NOMO-1 (cell line): ENCODE data around the gene PRKCE.

Source experiments
- DNase-seq, 2 experiments: peaks; one replicate each; lab custom pipeline; 2025; ENCODE audit not compliant: unreplicated experiment in 2 of 2; lab: John Stamatoyannopoulos, UW

The PRKCE gene

DNA sequence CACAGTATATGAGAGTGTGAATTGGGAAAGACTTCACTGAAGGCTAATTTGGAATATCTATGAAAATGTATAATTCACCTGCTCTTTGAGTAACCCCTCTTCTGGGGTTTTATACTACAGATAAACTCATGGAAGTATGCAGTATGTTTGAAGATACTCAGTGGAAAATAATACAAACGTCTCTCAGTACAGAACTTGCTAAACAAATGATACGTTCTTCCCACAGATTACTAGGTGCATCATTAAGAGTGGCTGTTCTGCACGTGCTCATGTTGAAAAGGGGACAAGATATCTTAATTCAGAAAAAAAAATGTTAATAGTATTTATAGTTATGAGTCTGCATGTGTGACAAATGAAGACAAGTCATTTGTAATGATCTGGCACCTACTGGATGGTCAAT is 575.5 kb downstream of the PRKCE start:
- DNase-seq = no peak

DNA sequence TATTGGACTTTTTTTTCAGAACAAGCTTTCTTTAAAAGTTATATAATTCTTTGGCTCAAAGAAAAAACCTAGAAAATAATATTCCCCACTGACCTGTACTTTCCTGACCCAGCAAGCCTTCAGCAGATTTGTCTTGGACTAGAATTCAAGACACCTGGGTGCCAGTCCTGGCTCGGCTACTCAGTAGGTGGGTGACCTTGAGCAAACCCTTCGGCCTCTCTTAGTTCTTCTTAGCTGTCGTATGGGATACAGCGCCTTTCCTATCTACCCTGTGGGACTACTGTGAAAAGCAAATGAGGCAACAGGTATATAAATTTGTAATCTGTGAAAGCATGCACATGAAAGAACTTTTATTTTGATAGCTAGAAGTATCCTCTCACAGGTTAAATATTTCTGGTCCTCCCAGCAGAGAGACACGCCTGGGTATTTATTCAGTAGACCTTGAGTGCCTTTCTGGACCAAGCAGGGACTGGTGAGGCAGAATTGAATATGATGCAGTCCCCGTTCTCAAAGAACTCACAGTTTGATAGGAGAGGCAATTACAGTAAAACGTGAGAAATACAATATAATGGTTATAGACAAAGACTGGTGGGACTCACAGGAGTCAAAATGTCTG is 576.3 kb downstream of the PRKCE start:
- DNase-seq = no peak

DNA sequence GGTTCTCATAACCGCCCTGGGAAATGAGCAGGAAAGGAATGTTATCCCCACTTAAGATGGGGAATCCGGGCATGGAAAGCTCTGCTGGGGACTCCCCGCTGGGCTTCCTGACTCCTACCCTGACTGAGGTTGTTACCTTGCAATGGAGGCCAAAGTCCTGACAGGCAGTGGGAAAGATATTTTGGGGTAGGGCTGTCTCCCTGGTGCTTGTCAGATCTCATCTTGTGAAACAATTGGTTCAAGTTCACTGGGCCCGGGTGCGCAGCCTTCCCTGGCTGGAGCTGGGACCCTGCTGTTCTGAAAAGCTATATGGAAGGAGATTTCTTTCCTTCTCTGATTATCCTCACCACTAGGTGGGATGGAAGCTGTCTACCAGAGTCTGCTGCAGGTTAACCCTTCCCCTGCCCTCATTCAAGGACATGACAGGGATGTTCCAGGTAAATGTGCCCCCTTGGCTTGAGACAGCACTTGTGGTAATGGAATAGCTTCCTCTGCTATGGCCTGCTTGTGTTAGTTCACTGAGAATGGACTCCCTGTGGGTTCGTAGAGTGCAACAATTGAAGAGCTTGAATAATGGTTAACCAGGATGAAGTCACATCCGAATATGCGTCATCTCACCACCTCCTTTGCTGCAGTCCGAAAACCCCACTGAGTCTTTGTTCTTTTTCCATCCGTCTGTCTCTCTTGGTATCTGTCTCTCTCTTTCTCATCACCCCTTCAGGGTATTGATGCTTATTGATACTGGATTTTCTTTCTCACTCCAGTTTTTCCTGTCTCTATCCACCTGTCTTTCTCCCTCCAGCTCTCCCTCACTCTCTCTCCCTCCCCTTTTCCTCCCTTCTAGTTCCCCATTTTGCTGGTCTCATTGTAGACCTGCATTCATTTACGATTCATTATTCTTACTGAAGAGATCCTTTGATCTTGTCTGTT is 577.9 kb downstream of the PRKCE start:
- DNase-seq = peak in 1 of 2 experiments; percentile 77

DNA sequence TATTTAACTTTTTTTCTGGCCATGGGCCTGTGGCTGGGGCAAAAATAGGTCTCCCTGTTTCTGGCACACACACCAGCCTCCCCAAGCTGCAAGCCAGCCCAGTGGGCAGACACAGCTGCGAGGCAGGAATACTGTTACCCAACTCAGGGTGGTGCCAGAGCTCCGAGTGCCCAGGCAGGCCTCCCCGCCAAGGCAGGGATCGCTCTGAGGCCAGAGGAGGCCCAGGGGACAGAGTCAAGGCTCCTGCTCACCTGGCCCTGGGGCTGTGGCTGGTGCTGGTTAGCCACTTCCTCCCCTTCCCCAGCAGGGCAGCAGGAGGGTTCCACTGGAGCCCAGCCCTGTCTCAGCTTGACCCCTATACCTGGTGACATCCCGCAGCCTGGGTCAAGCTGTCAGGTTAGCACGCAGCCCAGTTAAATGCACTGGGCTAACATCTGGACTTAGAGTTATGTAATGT is 578.7 kb downstream of the PRKCE start:
- peak; percentile 30 to 45 for DNase-seq

DNA sequence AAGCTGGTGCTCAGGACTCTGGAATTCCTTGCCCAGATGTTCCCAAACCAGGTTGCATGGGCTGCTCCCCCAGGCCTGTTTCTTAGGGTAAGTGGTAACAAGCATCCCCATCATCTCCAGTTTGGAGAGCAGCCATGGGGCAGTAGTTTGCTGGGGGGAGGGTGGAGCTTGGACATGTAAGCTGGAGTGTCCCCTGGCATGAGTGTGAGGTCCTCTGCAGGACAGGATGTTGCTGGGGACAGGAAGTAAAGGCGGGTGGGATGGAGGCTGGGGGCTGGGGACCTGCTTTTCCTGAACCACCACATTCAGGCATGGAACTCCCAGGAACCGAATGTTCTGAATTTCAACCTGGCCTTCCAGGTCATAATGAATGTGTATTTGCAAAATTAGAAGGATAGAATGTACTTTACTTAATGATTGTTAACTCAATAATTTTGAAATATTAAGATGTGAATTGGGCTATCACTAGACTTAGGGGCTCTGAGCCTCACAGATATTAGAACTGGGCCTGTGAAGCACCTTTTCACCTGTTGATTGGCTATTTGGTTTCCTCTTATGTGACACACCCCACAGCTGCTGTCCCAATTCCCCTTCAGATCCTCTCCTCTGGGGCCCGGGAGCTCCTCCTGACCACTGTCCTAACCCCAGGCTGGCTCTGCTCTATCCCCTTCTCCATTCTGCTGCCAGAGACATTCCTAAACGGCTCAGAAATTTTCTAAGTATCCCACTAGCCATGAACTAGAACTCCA is 579.4 kb downstream of the PRKCE start:
- DNase-seq = no peak

DNA sequence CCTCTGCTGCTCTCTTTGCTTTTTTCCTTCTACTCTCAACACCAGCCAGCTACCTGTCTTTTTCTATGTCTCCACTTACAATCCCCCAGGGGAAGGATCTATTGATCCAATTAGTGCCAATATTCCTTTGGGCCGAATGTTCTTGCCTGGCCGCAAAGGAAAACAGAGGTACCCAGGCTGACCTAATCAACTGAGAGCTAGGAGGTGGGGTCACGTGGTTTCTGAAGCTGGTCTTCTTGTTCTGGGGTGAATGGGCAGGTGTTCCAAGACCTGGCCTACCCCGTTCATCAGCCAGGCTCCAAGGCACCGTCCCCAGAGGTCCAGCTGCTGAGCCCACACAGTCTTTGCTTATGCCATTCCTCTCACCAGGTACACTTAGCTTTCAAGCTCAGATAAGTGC is 580.2 kb downstream of the PRKCE start:
- DNase-seq = no peak

DNA sequence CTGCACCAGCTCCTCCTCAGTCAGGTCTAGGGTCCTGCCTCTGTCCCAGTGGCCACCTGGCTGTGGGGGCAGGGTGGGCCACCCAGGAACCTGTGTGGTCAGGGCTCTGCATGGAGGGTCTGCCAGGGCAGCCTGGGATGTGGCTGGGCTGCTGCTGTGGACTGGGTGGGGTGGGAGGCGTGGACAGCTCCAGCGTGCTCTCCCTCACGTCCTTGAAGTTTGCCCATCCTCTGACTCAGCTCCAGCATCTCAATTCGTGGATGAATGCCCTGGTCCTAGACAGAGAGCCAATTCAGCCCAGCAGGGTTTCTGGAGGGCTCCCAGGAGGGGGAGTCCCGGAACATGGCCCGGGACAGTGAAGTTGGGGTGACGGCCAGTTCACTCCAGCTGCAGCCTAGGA is 581.4 kb downstream of the PRKCE start:
- no peak for DNase-seq

DNA sequence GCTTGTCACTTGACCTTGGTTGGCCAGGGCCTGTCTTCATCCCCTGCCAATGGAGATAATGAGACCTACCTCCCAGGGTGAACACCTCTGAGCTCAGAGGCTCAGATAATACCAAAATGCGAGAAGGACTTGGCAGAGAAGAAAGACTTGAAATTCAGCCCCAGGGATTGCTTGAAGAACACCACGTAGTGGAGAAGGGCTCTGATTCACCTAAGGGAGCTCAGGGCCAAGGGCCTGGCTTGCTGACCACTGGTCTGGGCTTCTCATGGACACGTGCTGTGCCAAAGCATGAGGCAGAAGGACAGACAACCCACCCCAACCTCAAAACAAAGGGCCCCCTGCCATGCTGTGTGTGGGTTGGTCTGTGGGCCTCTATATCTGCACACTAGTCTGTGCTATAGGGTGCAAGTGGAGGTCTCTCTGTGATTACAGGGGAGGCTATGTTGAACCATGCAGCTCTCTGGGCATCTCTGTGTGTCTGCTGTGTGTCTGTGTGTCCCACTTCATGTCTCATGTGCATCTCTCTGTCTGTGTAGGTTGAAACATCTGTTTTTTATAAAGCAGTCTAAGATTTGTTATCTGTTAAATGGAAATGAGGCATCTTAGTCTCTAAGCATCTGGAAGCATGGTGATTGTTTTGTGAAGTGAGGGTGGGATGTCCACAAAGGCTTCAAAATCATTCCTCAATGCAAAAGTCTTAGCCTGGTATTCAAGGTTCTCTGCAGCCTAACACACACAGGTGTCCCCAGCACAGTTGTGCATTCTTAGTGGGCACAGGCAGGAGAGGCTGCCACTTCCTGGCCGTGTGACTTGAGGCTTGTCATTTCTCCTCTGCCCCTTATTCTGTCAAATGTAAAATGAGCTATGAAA is 584.8 kb downstream of the PRKCE start:
- DNase-seq = no peak

DNA sequence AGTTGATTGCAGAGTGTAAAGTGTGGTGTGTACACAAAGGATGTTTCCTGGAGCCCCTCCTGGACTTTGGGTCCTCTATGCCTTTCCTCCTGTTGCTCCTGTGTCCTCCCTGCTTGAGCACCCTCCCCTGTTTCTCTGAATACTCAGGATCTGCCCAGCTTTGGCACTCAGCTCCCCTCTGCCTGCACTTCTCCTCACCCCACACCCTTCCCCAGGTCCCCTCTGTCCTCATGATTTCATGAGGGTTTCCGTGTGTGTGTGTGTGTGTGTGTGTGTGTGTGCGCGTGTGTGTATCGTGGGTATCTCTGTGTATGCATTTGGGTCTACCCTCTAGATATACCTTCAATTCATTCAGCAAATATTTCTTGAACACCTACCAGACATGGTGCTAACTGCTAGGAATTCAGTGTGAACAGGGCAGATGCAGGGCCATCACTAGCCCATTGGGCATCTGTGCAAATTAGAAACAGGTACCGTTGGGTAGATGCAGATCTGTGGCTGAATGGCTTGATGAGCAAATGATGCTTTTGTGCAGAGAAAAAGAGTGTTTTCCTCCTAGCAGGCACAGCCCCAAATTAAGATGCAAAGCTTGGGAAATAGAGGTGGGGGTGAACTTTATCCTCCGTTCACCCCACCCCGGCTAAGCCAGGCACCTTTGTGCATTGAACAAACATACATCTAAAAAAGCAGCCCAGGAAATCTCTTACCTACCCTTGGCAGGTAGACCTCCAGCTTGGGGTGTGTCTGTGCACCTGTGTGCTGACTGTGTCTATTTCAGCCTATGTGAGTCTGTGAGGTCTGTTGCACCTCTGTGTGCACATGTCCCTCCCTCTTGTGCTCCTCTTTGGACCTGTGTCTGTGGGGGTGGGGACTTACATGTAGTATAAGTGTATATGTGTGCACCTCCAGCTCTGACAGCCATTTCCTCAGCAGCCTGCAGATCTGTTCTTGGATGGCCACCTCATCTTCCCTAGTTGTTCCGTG is 585.7 kb downstream of the PRKCE start:
- DNase-seq = no peak
